Brain microvascular endothelial cell (primary cell): ENCODE results near the gene CSMD2.

Experiments
- DNase-seq: peaks from one replicate; pipeline ENCODE4 v3.0.0-alpha.2; 2020
- H3K27ac ChIP-seq: fragments of 250-450 bp; sonication (Bioruptor Pico); 2 replicates; pipeline ENCODE4 v1.5.1; 2020; ENCODE audit warnings: mild to moderate bottlenecking, moderate library complexity
- H3K27me3 ChIP-seq: fragments of 250-450 bp; sonication (Bioruptor Pico); replicated peaks from 2 replicates; pipeline ENCODE4 v1.5.1; 2020; ENCODE audit warnings: mild to moderate bottlenecking
- H3K36me3 ChIP-seq: fragments of 250-450 bp; sonication (Bioruptor Pico); replicated peaks from 2 replicates; pipeline ENCODE4 v1.5.1; 2020; ENCODE audit warnings: mild to moderate bottlenecking
- H3K4me3 ChIP-seq: 2 replicates; pipeline ENCODE4 v1.5.1; 2011; ENCODE audit warnings: low read depth, mild to moderate bottlenecking, control low read depth, low read length, moderate library complexity
- CTCF ChIP-seq: IDR thresholded peaks from 2 replicates; pipeline ENCODE4 v1.5.1; 2011; ENCODE audit warnings: low read depth, mild to moderate bottlenecking, moderate library complexity, low read length, control low read depth, inconsistent platforms; ENCODE audit errors: missing control alignments
- in situ Hi-C: cut with HindIII; loops from 2 replicates; pipeline ENCODE4 v1.10.0; 2017; ENCODE audit warnings: low sequenced_read_pairs, low pct_ligation_motif_present

Gene CSMD2

GRCh38 chr1:34164771-34165391 lies at the start of gene CSMD2:
CSMD2 (minus strand) TSS chr1:34165230; CDS start chr1:34165097, 133 bp downstream.
- peak; percentile 7 for DNase-seq
- no peaks in the 10 kb centered on the region for H3K36me3 ChIP-seq
- peaks cover 34% of the 10 kb centered on the region for H3K27me3 ChIP-seq
- in situ Hi-C loops = no loop called here
- H3K4me3 ChIP-seq = peak within 1 kb of the TSS; percentile 22
- no peak for TF ChIP-seq CTCF
- no peak within 1 kb of the TSS for H3K27ac ChIP-seq

GRCh38 chr1:34213956-34214355 lies 48.9 kb upstream of the CSMD2 start:
- Histone ChIP-seq H3K27ac (no peak overlapping the region), H3K36me3 (no peaks in the 10 kb centered on the region), H3K4me3 (no peak overlapping the region), H3K27me3 (no peaks in the 10 kb centered on the region)
- no peak for TF ChIP-seq CTCF
- no peak for DNase-seq
- in situ Hi-C loops = no loop called here

- Histone ChIP-seq H3K36me3 (no peaks in the 10 kb centered on the region), H3K27ac (no peak overlapping the region), H3K27me3 (no peaks in the 10 kb centered on the region), H3K4me3 (no peak overlapping the region)
- TF ChIP-seq CTCF = no peak
- no peak for DNase-seq
- in situ Hi-C loops = no loop called here
Measured at GRCh38 chr1:34212673-34213072, 47.6 kb upstream of the CSMD2 start.

- no peaks in the 10 kb centered on the region for H3K27me3 ChIP-seq
- no peaks in the 10 kb centered on the region for H3K36me3 ChIP-seq
- H3K4me3 ChIP-seq = no peak overlapping the region
- no peak overlapping the region for H3K27ac ChIP-seq
- TF ChIP-seq CTCF = no peak
- no peak for DNase-seq
- in situ Hi-C loops = no loop called here
Measured at GRCh38 chr1:34199927-34200326, 34.9 kb upstream of the CSMD2 start.

- no peak for TF ChIP-seq CTCF
- Histone ChIP-seq H3K4me3 (no peak overlapping the region), H3K27me3 (no peaks in the 10 kb centered on the region), H3K27ac (no peak overlapping the region), H3K36me3 (no peaks in the 10 kb centered on the region)
- in situ Hi-C loops = no loop called here
- DNase-seq = no peak
Measured at GRCh38 chr1:34192621-34193020, 27.6 kb upstream of the CSMD2 start.

GRCh38 chr1:34190692-34191091 lies 25.7 kb upstream of the CSMD2 start:
- DNase-seq = no peak
- H3K27ac ChIP-seq = no peak overlapping the region
- in situ Hi-C loops = no loop called here
- no peak for TF ChIP-seq CTCF
- no peak overlapping the region for H3K4me3 ChIP-seq
- H3K27me3 ChIP-seq = no peaks in the 10 kb centered on the region
- H3K36me3 ChIP-seq = no peaks in the 10 kb centered on the region
